Measurements from ENCODE around the gene NDST1. TPM values are rescaled to one million over a fixed set of nuclear protein-coding genes. Genes with fewer than 3 reads are reported as not detected.

NDST1 gene
- polyA plus RNA-seq, 1 experiment: 52.2 TPM

DNA sequence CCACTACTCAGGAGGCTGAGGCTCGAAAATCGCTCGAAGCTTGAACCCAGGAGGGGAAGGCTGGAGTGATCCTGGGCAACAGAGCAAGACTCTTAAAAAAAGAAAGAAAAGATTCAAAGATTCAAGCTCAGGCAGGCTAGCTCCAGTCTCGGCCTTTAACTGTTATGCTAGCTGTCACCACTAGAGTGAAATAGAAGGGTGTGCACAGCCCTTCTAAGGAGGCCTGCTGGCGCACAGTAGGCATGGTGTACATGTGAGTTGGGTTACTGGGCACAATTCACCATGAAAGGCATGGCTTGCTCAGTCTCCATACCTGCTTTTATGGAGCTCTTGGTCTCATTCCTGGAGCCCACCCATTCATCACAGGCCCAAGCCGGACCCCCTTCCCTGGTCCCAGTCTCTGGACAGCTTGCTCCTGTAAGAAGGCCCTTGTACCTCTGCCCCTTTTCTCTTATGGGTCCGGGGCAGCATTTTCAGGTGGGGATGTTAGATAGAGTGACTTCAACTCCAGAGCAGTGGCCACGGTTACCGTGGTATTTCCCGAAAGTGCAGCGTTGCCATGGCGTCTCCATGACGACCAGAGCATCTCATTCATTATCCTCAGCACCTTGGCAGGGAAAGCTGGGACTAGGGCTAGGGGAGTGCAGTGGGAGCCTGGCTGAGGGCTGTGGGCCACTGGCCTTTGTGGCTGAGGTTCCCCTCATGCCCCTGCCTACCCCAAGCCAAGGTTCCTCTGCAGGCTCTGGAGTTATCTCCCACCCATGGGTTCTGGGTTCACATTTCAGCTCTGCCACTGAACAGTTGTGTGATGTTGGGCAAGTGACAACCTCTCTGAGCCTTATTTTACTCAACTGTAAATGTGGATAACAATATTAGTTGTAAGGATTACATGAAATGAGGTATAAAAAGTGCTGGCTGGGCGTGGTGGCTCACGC lies 5.7 kb downstream of the NDST1 start:
- TF ChIP-seq, protein P1, sequence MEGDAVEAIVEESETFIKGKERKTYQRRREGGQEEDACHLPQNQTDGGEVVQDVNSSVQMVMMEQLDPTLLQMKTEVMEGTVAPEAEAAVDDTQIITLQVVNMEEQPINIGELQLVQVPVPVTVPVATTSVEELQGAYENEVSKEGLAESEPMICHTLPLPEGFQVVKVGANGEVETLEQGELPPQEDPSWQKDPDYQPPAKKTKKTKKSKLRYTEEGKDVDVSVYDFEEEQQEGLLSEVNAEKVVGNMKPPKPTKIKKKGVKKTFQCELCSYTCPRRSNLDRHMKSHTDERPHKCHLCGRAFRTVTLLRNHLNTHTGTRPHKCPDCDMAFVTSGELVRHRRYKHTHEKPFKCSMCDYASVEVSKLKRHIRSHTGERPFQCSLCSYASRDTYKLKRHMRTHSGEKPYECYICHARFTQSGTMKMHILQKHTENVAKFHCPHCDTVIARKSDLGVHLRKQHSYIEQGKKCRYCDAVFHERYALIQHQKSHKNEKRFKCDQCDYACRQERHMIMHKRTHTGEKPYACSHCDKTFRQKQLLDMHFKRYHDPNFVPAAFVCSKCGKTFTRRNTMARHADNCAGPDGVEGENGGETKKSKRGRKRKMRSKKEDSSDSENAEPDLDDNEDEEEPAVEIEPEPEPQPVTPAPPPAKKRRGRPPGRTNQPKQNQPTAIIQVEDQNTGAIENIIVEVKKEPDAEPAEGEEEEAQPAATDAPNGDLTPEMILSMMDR (IDR thresholded peaks at IDR 0.05; ENCODE audit: low read depth, low read length): peak; percentile 36
- H3K4me3 ChIP-seq (ENCODE audit: low read depth, low read length): no peak overlapping the region
- no peaks in the 10 kb centered on the region for H3K9me3 ChIP-seq (ENCODE audit: control insufficient read depth, insufficient read depth, low read length)
- H3K27ac ChIP-seq (ENCODE audit: low read depth, low read length): no peak overlapping the region
- CTCF ChIA-PET: interaction anchor here (0.8 to 6.0 kb wide), 4 partner anchors 11 to 55 kb away, joined by 3 to 28 read pairs (median 6); no protein-coding TSS in a partner anchor
- POLR2A ChIA-PET: interaction anchor here (0.6 to 1.7 kb wide), 3 partner anchors 24 to 64 kb away, joined by 3 to 4 read pairs (median 3); no protein-coding TSS in a partner anchor
- H3K27me3 ChIP-seq (ENCODE audit: control insufficient read depth, insufficient read depth, low read length): no peaks in the 10 kb centered on the region
- no peak for DNase-seq (ENCODE audit: low read depth, low spot score)

DNA sequence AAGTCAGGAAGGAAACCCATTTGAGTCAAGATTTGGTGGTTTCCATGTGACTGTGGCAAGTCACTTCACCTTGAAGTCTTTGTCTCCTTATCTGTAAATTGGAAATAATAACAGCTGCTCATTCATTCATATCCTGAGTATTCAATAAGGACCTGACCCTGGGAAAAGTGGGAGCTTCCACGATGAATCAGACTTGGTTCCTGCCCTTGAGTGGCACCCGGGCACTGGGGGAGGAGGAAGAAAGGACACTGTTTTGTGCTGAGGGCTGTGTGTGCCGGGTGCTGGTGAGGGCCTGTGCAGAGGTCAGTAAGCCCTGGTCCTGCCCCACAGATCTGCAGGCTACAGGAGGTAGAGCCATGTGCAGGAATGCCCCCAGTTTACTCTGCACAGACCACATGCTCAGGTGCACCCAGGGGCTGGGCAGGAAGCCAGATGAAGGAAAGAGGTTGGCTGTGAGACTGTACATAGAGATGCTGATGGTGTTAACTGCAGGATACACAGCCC lies 6.8 kb downstream of the NDST1 start:
- H3K27ac ChIP-seq (ENCODE audit: low read depth, low read length): peak overlapping the region; percentile 80
- TF ChIP-seq, protein P1 (IDR thresholded peaks at IDR 0.05; ENCODE audit: low read depth, low read length): no peak
- DNase-seq (ENCODE audit: low read depth, low spot score): no peak
- no peaks in the 10 kb centered on the region for H3K27me3 ChIP-seq (ENCODE audit: control insufficient read depth, insufficient read depth, low read length)
- ChIA-PET CTCF (interaction anchor here (6.0 kb wide), 1 partner anchor 10 kb away, joined by 28 read pairs; no protein-coding TSS in a partner anchor), POLR2A (interaction anchor here (0.5 to 1.7 kb wide), 2 partner anchors 25 to 1183 kb away, joined by 4 to 8 read pairs; no protein-coding TSS in a partner anchor)
- H3K9me3 ChIP-seq (ENCODE audit: control insufficient read depth, insufficient read depth, low read length): no peaks in the 10 kb centered on the region
- H3K4me3 ChIP-seq (ENCODE audit: low read depth, low read length): no peak overlapping the region

DNA sequence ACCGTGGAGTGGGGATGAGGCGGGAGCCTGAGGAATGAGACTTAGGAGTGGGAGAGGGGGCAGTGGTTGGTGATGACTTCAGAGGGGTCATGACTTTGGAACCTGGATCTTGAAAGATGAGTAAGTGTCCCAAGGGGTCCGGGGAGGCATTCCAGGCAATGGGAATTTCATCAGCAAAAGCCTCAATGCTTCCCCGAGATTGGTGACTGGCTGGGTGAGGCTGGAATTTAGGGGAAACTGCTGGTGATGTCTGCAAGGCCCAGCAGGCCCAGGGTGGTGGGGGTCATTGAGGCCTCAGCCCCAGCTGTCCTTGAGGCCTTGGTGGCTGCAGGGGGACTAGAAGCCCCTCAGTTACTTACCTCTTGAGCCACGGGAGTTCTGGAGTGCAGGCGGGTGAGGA lies 7.5 kb downstream of the NDST1 start:
- ChIA-PET POLR2A (interaction anchor here (0.5 to 1.2 kb wide), 3 partner anchors 18 to 1183 kb away, joined by 6 to 19 read pairs (median 8); no protein-coding TSS in a partner anchor), CTCF (interaction anchor here (1.2 to 6.0 kb wide), 2 partner anchors 9 to 65 kb away, joined by 4 to 28 read pairs; no protein-coding TSS in a partner anchor)
- DNase-seq (ENCODE audit: low read depth, low spot score): no peak

GRCh38 chr5:150516011-150516410 lies 8.1 kb downstream of the NDST1 start:
- Histone ChIP-seq H3K9me3 (ENCODE audit: control insufficient read depth, insufficient read depth, low read length) (no peaks in the 10 kb centered on the region), H3K27ac (ENCODE audit: low read depth, low read length) (peak overlapping the region; percentile 80), H3K4me3 (ENCODE audit: low read depth, low read length) (no peak overlapping the region), H3K27me3 (ENCODE audit: control insufficient read depth, insufficient read depth, low read length) (no peaks in the 10 kb centered on the region)
- TF ChIP-seq, protein P1 (IDR thresholded peaks at IDR 0.05; ENCODE audit: low read depth, low read length): no peak
- CTCF ChIA-PET: interaction anchor here (0.6 to 6.0 kb wide), 5 partner anchors 8 to 66 kb away, joined by 3 to 28 read pairs (median 4); no protein-coding TSS in a partner anchor
- POLR2A ChIA-PET: interaction anchor here (0.7 to 1.2 kb wide), 3 partner anchors 18 to 43 kb away, joined by 3 to 19 read pairs (median 6); no protein-coding TSS in a partner anchor
- no peak for DNase-seq (ENCODE audit: low read depth, low spot score)

More for the DNA sequence above, 7.5 kb downstream of the NDST1 start:
- Histone ChIP-seq H3K27me3 (ENCODE audit: control insufficient read depth, insufficient read depth, low read length) (no peaks in the 10 kb centered on the region), H3K4me3 (ENCODE audit: low read depth, low read length) (no peak overlapping the region), H3K9me3 (ENCODE audit: control insufficient read depth, insufficient read depth, low read length) (no peaks in the 10 kb centered on the region), H3K27ac (ENCODE audit: low read depth, low read length) (peak overlapping the region; percentile 80)
- TF ChIP-seq, protein P1 (IDR thresholded peaks at IDR 0.05; ENCODE audit: low read depth, low read length): no peak
